Nucleus accumbens (tissue), 56 donors: ENCODE results near the gene FOXN4.

ENCODE experiments used
- DNase-seq, 56 donors: peaks; one replicate each; lab custom pipeline; 2025; lab: John Stamatoyannopoulos, UW

Gene FOXN4

DNA sequence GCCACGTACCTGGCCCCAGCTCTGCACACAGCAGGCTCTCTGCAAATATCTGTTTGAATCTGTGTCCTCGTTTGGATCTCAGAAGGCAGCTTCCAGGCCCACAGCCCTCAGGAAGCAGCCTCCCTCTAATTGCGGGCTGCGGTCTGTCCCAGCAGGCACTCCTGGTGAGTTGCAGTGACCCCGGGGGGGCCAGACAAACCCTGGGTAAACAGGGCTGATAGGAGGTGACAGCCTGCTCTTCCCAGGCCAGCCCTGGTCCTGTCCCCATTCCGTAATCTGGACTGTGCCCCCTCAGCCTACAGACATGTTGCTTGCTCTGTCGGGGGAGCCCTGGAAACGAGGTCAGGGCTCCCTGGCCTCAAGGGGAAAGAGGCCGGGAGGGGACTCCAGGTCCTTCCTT, 2.0 kb downstream of the FOXN4 start:
- DNase-seq: no peak

DNA sequence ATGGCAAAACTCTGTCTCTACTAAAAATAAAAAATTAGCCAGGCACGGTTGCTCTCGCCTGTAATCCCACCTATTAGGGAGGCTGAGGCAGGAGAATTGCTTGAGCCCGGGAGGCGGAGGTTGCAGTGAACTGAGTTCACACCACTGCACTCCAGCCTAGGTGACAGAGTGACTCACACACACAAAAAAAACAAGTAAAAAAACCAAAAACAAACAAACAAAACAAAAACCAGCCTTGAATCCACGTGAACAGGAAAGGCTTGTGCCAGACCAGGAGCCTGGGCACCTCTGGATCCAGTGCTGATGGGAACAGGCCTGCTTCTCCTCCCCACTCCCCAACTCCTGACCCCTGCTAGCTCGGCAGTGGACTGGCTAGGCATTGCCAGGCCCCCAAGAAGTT, 3.5 kb downstream of the FOXN4 start:
- no peak for DNase-seq

DNA sequence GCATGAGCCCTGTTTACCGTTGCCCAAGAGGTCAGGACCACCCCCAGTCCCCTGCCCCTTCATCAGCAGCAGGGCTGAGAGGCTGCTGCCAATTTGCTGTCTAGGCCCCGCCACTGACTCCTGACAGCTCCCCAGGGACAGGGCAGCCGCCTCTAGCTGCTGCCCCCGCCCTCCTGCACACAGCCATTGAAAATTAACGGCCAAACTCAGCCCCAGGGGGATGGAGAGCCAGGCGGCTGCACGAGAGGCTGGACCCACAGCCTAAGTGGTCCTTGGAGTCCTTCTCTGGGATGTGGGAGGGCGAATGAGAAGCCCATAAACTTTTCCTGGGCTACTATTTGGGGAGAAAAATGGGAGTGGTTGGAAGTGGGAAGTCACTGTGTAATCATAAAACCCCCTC, 4.6 kb downstream of the FOXN4 start:
- no peak for DNase-seq

DNA sequence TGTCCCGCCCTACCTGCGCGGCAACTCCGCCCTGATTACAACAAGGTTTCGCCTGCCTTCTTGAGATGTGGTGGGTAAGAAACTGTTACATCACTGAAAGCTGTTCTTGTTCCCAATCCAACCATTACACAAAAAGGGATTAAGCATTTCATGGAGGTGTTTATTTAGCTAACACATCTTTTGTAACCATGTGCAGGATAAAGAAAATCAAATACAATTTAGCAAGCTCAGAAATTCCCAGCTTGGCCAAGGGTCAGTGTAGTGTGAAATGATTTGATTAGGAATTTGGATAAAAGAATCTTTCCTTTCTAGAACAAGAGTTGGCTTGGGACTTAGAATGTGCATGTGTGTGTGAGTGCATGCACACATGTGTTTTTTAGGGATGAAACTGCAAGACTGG, 6.3 kb downstream of the FOXN4 start:
- DNase-seq: no peak

DNA sequence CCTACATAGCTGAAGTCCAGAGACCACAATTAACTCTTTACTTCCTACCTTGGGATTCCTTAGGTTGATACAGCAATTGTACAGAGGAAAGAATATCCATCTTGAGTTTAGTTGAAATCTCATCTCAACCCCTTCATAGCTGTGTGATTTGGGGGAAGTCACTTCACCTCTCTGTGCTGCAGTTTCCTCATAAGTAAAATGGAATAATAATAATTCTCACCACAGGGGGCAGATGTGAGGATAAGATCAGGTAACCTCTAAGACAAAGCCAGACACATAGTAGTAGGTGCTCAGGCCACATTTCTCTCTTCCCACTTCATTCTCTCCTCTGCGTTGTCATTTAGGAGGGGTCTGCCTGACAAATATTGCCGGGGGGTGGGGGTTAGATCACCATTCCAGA, 6.7 kb downstream of the FOXN4 start:
- no peak for DNase-seq

DNA sequence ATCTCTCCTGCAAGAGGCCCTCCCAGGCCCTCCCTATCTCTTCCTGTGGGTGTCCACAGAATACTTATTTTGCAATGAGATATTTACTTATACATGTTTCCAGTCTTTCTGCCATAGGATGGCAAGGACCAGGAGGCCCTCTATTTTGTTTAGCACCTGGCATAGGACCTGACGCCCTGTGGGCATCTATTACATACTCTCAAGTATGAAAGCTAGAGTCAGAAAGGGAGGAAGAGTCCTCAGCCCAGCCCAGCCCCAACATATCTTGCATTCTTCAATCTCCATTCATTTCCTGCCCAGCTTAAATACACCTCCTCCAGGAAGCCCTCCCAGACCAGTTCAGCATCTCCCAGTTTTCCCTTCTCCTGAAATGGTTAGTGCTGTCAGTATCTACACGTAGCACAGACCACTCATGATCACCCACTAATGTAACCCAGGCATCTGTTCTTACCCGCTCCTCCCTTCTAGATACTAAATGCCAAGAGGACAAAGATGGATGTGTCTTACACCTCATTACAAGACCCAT, 7.4 kb downstream of the FOXN4 start:
- no peak for DNase-seq

DNA sequence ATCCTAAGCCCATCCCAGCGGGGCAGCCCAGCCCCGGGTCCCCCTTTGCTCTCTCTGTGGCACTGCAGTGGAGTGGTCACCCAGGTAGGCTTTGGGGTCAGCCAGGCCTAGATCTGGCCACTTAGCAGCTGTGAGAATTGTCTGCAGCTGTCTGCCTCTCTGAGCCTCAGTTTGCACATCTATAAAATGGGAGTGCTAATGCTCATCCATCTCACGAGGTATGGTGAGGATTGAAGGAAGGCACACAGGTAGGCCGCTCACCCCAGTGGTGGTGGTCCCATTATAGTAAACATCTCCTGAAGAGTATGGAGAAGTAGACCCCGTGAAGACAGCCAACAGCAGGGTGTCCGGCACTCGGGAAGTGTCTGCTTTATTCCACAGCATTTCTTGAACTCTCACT, 9.2 kb downstream of the FOXN4 start:
- DNase-seq: no peak

DNA sequence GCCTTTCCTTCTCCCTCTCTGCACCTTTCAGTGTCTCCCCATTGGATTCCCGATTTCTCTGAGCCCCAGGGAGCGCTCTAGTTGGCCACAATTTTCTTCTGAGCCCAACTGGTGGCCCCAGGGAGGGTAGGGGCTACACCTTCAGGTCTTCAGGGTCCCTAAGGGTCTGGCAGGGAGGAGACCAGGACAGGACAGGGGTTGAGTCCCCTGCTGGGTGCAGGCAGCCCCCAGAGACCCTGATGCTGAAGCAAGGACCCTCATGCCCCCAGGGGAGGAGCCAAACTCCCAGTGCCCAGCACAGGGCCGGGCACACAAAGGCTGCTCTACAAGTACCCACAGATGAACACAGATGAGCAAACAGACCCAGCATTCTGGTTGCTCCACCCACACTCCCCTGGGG, 12.7 kb downstream of the FOXN4 start:
- no peak for DNase-seq

DNA sequence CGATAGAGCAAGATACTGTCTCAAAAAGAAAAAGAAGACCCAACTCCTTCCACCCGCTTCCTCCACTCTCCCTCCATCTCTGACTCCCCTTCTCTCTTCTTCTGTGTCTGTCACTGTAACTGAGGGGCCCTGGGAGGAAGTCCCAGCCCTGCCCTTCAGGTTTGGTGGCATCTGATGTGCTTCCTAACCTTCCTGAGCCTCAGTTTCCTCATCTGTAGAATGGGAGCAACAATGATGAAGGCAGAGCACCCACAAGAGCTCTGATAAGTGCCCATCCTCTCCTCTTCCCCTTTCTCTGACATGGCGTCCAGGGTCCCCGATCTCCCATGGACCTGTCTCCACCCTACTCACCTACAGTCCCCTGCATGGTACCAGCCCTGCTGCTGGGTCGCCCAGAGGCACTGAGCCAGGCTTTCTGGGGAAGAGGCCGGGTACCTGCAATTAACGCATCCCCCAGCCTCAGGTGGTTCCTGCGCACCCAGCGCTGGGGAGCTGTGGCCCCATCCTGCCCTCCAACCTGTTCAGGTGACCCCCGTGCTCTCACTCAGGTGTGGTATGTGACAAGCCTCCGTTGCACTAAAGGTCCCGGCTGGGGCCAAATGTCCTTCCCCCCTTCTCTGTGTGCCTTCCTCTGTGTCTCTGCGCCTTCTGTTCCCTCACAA, 13.2 kb downstream of the FOXN4 start:
- DNase-seq: no peak

DNA sequence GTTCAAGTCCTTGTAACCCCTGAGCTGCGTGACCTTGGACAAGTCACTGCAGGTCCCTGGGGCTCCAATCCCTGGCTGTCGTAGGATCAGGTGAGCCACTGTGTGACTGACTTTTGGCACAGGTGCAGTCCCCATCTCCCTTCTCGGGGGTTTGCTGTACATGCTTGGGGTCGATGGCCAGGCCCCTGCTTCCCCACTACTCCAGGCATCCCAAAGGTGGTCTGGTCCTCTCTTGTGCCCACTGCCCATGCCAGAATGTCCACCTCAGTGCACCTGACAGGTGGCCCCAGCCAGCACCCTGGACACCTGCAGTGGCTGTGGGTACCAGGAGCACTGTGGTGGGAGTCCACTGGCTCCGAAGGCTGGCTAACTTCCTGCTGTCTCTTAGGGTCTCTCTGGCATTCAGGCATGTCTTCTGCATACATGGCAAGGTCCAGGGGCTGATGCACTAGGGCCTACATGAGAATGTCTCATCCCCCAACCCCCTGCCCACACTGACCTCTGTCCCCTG, 14.7 kb downstream of the FOXN4 start:
- no peak for DNase-seq

DNA sequence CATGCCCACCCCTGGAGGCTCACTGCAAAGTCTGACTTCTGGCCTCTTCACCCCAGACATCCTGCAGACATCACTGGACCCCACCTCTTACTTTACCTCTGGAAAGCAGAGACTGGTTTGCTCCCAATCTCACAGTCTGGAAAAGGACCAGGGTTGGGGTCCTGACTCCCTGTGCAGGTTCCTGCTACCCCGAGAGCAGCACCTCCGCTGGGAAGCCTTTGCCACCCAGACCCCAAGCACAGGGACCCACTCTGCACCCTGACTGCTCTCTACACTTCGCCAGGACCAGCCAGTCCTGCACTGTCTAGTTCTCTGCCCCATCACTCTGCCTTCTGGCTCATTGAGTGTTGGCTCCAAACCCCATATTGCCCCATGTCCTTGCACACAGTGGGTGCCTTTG, 16.0 kb downstream of the FOXN4 start:
- no peak for DNase-seq

DNA sequence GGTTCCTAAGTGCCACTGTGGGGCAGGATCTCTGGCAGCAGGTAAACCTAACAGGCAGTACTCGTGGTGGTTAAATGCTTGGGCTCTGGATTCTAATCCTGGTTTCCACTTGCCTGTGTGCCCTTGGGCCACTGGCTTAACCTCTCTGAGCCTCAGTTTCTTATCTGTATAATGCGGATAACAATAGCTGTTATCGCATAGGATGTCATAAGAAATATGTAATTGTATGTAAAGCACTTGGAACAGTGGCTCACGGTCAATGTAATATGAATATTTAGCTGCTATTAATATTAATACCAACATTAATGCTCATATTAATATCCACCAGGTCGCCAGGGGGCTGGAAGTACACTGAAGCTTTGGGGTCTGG, 16.8 kb downstream of the FOXN4 start:
- no peak for DNase-seq

DNA sequence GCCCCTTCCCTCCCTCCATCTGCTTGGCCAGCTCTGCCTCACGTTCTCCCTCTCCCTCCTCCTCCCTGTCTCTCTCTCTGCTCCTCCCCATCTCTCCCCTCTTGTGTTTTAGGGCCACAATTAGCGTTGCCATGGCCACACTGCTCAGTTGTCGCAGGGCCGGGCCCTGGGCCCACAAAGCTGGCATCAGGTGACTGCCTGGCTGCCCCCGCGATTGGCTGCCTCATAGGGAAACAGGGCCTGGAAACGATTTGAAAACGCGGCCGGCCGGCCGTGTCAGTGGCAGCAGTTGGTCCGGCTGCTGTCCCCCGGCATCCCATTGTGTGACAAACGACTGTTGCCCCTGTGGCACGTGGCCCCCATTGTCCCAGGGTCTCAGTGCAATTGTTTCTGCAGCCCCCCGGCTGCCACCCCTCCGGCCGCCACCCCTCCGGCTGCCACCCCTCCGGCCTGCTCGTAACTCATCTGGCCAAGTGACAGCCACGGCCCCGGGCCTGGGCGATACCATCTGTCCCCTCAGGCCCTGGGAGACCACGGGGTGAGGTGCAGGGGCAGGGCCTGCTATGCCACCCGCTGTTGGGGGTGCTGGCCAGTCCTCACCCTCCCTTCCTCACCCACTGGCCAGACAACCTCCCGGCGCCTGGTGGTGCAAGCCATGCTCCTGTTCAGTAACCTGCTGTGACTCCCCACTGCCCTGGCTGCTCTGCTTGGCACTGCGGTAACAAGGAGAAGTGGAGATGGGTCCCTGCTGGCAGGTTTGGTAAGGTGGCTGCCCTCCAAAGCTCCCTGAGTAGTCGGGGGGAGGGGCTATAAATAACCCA, 17.4 kb downstream of the FOXN4 start:
- DNase-seq: peak; percentile 13 to 91 (median 70)

DNA sequence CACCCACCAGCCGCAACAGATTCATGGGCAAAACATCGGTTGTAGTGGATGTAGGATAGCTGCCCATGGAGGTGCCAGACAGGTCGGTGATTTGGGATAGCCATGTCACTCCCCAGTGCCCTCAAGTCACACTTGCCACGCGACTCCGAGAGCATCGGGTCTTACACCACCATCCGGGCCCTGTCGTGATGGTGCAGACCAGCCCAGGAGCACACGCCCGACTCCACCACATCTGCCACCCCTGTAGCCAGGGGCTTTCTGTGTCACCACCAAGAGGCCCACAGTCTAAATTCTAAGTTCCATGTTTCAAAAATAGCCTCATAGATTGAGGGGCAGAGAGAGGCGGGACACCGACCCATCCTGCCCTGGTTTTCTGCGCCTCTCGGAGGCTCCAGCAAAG, 18.0 kb downstream of the FOXN4 start:
- DNase-seq: no peak

DNA sequence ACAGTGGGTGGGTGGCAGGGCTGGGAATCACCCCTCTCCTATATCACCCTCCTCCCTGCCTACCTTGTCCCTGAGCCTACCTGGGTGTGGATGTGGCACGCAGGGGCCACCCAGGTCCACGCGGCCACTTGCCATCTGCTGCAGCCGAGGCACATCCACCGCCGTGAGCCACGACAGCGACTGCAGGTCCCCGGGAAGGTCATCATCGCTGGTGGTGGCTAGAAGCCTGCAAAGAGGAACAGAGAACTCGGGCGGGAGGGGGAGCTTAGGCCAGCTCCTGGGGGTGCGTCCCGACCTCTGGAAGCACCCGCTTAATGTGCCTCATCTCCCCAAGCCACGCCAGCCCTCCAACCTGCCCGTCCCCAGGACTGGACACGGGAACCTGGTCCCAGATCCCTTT, 19.0 kb downstream of the FOXN4 start:
- no peak for DNase-seq

DNA sequence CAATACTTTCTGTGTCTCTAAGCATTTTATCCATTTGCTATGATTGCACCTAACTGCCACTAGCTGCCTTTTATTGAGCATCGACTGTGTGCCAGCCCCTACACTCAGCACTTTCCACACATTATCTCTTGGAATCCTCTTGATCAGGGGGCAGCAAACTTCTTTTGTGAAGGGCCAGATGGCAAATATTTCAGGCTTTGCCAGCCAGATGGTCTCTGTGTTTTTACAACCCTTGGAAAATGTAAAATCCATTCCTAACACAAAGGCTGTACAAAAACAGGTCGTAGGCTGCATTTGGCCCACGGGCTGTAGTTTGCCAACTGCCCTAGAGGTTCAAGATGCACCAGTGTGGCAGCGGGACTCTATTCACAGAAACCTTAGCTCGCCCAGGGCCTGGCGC, 19.5 kb downstream of the FOXN4 start:
- DNase-seq: no peak

DNA sequence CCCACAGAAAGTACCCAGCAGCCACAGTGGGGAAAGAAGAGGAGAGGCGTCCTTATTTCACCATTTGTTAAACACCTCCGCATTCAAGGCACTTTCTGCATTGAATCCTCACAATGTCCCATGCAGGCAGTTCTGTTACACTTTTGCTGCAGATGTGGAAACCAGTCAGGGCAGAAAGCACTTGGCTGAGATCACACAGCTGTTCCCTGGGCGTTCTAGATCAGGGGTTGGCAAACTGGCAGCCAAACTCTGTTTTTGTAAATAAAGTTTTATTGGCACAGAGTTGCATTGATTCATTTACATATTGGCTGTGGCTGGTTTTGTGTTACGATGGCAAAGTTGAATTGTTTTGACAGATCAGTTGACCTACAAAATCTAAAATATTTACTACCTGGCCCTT, 20.1 kb downstream of the FOXN4 start:
- no peak for DNase-seq

DNA sequence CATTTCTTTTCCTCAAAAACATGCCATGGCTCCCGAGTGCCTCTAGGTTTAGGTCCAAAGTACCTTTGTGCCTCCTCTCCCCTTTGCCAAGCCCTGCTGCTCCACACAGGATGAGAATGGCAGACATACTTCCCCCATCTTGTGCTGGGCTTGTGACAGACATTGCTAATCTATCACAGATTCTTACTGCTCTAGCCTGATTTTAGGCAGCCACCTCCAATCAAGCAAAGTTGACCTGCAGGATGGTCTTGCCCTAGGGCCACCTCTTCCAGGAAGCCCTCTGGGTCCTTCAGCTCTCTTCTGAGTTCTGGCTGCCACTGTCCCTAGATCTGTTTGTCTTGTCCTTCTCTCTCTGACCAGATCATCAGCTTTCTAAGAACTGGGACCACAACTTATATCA, 20.5 kb downstream of the FOXN4 start:
- DNase-seq: no peak

DNA sequence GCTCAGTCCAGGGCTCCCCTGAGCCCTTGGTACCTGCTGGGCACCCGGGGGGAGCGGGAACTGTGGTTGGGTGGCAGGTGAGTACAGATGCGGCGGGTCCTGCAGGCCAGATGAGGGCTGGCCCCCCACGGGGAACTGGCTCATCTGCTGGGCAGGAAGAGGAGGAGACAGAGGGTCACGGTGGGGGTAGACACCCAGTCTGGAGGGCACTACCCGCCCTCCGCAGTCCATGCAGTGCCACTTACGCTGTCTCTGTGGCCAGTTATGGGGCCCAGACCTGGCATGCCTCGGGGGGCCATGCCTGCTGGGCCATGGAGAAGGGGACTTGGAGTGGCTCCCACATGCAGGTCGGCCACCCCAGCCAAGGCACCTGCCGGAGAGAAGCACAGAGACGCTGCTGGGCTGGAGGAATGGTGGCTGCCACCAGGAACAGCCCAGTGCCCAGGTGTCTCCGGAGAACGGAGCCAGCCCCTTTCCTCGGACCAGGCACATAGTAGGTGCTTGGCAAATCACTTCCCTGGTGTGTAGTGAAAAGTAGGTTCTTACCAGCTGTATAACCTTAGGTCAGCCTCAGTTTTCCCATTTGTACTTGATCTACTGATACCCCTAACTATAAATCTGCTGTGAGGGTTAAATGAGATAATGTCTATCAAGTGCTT, 21.1 kb downstream of the FOXN4 start:
- DNase-seq: no peak

DNA sequence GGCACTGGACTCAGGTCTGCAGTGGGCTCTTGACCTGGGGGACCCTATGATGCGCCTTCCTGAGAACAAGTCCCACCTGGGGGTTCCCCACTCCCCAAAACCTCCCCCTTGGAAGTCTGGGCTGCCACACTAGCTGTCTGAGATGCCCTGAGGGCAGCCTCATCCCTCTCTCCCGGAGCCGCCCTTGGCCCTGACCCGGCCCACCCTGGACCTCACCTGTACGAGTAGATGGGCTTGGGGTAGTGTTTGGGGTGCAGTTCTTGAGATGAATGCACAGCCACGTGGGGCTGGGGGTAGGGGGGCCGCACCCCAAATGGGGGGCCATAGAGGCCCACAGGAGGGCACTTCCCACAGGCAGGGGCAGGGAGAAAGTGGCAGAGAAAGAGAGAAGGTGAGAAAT, 21.9 kb downstream of the FOXN4 start:
- no peak for DNase-seq

DNA sequence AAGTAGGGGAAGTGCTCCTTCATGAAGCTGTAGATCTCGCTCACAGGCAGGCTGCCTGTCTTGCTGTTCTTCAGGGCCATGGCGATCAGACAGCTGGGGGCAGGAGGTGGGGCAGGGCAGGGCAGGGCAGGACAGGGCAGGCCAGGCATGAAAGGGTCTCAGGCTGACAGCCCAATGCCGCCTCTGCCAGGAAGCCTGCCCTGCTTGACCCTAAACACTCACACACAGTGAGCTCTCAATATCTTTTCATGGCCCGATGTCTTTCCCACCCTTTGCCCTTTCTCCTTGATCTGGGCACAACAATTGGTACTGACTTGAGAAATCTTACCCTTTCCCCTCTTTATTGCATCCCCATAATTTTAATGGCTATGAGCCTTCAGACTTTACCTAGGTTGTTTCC, 22.4 kb downstream of the FOXN4 start:
- no peak for DNase-seq

DNA sequence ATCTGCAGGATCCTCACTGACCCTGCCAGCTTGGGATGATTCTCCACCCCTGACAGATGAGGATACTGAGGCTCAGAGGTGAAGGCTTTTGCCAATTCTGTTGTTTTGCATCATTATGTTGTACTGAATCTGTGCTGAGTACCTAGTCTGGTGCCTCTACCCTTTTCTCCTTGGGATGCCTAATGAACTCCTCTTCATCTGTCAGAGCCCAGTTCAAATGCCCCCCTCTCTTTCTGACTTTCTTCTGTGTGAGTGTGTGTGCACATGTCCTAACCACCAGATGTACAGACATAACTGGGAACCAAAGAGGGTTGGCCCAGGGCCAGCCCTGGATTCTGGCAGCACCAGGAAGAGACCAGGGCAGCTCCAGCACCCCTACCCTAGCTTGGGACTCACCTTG, 22.8 kb downstream of the FOXN4 start:
- no peak for DNase-seq
